ENCODE results near the gene SLC8A3.
"Not testable (repeated sequence)": the region's sequence is repeated elsewhere in the genome, so short reads cannot be mapped to it uniquely, and the experiment has no call there.

Gene SLC8A3

GRCh38 chr14:70188659-70189455, at the start of gene SLC8A3:
TSS of gene SLC8A3 (minus strand) at chr14:70188951. CDS start at chr14:70168422, 20,529 bp downstream.
- DNase-seq = peak; percentile 64

- DNase-seq = no peak
Measured at GRCh38 chr14:70237710-70238109, 49.0 kb upstream of the SLC8A3 start.

GRCh38 chr14:70234066-70234950, 45.6 kb upstream of the SLC8A3 start:
- no peak for DNase-seq

GRCh38 chr14:70231756-70232544, 43.2 kb upstream of the SLC8A3 start:
- not testable (repeated sequence) for DNase-seq

GRCh38 chr14:70229877-70230640, 41.3 kb upstream of the SLC8A3 start:
- not testable (repeated sequence) for DNase-seq

GRCh38 chr14:70213721-70214282, 25.1 kb upstream of the SLC8A3 start:
- no peak for DNase-seq

GRCh38 chr14:70212752-70213151, 24.0 kb upstream of the SLC8A3 start:
- no peak for DNase-seq

- no peak for DNase-seq
Measured at GRCh38 chr14:70208380-70208779, 19.6 kb upstream of the SLC8A3 start.

GRCh38 chr14:70203686-70204085, 14.9 kb upstream of the SLC8A3 start:
- DNase-seq = no peak

- no peak for DNase-seq
Measured at GRCh38 chr14:70201994-70202393, 13.2 kb upstream of the SLC8A3 start.

- no peak for DNase-seq
Measured at GRCh38 chr14:70193396-70193795, 4.6 kb upstream of the SLC8A3 start.

GRCh38 chr14:70192915-70193314, 4.2 kb upstream of the SLC8A3 start:
- DNase-seq = no peak

- DNase-seq = no peak
Measured at GRCh38 chr14:70190156-70190555, 1.4 kb upstream of the SLC8A3 start.

- DNase-seq = no peak
Measured at GRCh38 chr14:70189456-70190077, 816 bp upstream of the SLC8A3 start.

- no peak for DNase-seq
Measured at GRCh38 chr14:70188322-70188658, 461 bp downstream of the SLC8A3 start.

- DNase-seq = peak; percentile 43
Measured at GRCh38 chr14:70186900-70187451, 1.8 kb downstream of the SLC8A3 start.

- DNase-seq = no peak
Measured at GRCh38 chr14:70183991-70184390, 4.8 kb downstream of the SLC8A3 start.

GRCh38 chr14:70181276-70181675, 7.5 kb downstream of the SLC8A3 start:
- no peak for DNase-seq

- no peak for DNase-seq
Measured at GRCh38 chr14:70180718-70181117, 8.0 kb downstream of the SLC8A3 start.

- DNase-seq = no peak
Measured at GRCh38 chr14:70177081-70177800, 11.5 kb downstream of the SLC8A3 start.

GRCh38 chr14:70173569-70173968, 15.2 kb downstream of the SLC8A3 start:
- no peak for DNase-seq

Measured in NCI-H1105 (cell line).